ENCODE results near the gene CCSER2.

DNA sequence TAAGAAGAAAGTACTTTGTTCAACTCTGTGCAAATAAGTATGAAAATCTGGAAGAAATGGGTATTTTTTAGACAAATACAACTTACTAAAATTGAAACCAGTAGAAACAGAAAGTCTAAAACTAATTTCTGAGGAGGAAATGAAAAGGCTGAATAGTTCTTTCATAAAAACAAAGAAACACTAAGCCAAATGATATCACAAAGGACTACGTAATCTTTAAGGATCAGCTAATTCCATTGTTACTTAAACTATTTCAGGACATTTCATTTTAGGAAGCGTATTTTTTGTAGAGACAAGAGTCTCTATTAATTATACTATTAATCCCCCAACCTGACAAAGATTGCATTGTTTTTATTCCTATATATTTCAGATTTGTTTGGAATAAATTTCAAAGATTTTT, 11.2 kb upstream of the CCSER2 start:
- no peak for TF ChIP-seq EZH2 (IDR thresholded peaks at IDR 0.05; ENCODE audit: low read depth)
- TF ChIP-seq, protein P1, sequence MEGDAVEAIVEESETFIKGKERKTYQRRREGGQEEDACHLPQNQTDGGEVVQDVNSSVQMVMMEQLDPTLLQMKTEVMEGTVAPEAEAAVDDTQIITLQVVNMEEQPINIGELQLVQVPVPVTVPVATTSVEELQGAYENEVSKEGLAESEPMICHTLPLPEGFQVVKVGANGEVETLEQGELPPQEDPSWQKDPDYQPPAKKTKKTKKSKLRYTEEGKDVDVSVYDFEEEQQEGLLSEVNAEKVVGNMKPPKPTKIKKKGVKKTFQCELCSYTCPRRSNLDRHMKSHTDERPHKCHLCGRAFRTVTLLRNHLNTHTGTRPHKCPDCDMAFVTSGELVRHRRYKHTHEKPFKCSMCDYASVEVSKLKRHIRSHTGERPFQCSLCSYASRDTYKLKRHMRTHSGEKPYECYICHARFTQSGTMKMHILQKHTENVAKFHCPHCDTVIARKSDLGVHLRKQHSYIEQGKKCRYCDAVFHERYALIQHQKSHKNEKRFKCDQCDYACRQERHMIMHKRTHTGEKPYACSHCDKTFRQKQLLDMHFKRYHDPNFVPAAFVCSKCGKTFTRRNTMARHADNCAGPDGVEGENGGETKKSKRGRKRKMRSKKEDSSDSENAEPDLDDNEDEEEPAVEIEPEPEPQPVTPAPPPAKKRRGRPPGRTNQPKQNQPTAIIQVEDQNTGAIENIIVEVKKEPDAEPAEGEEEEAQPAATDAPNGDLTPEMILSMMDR (conservative IDR thresholded peaks at IDR 0.05): no peak
